ENCODE measurements around the gene MPZL2. TPM values are rescaled to one million over a fixed set of nuclear protein-coding genes. Genes with fewer than 3 reads are reported as not detected.

MPZL2 gene
- total and polyA plus RNA-seq, 9 of the 15 experiments (the other 6 are each of a cell fraction or from before 2014, with no cell fraction given), result 0.09 to 0.28 (median 0.18) TPM; not detected in 2

DNA sequence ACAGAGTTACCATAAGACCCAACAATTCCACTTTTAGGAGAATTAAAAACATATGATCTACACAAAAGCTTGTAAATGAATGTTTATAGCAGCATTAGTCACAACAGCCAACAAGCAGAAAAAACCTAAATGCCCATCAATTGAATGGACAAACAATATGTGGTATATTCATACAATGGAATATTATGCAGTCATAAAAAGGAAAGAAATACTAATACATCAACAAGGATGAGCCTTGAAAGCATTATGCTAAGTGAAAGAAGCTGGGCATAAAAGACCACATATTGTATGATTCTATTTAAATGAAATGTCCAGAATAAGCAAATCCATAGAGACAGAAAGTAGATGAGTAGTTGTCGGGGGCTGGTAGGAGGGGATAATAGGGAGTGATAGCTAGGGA, 5.0 kb downstream of the MPZL2 start:
- FAIRE-seq, result no peak
- no peaks in the 10 kb centered on the region for H3K79me2 ChIP-seq (ENCODE audit: control insufficient read depth, insufficient read depth, low read length)
- intact Hi-C loops (cut with micrococcal nuclease), result loop anchor here (5.0 kb wide), 1 partner anchor 57 kb away; no protein-coding TSS in a partner anchor
- H3K9ac ChIP-seq (ENCODE audit: insufficient read depth in 1 of 2, low read depth in 2 of 2, low read length in 2 of 2), result no peak overlapping the region
- no peak overlapping the region for H3K27ac ChIP-seq (ENCODE audit: extremely low read depth, low read depth, low read length)
- CTCF ChIA-PET (ENCODE audit: low intra/inter-chr PET ratio), result no interaction called here
- H3K36me3 ChIP-seq (ENCODE audit: control insufficient read depth, insufficient read depth, low read length), result no peaks in the 10 kb centered on the region
- 91% methylated on average over 1 of the region's 1 CpG for WGBS (ENCODE audit: insufficient coverage, low coverage, missing lambda C conversion rate)
- peak; percentile 47 for TF ChIP-seq RBM25 (IDR thresholded peaks at IDR 0.05; ENCODE audit: low read depth, low read length, severe bottlenecking)
- TF ChIP-seq, protein P1, sequence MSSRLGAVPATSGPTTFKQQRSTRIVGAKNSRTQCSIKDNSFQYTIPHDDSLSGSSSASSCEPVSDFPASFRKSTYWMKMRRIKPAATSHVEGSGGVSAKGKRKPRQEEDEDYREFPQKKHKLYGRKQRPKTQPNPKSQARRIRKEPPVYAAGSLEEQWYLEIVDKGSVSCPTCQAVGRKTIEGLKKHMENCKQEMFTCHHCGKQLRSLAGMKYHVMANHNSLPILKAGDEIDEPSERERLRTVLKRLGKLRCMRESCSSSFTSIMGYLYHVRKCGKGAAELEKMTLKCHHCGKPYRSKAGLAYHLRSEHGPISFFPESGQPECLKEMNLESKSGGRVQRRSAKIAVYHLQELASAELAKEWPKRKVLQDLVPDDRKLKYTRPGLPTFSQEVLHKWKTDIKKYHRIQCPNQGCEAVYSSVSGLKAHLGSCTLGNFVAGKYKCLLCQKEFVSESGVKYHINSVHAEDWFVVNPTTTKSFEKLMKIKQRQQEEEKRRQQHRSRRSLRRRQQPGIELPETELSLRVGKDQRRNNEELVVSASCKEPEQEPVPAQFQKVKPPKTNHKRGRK (tag; IDR thresholded peaks at IDR 0.05), result no peak
- TF ChIP-seq ZNF146 (CRISPR knock-in tag; IDR thresholded peaks at IDR 0.05; ENCODE audit: unreplicated experiment), result peak; percentile 75
- no peak overlapping the region for H3K4me3 ChIP-seq
- H3K27me3 ChIP-seq (ENCODE audit: control insufficient read depth in 2 of 2, insufficient read depth in 2 of 2, low read length in 2 of 2), result peaks cover 18 to 20% of the 10 kb centered on the region in 2 experiments
- 0 out of 2 replicates have a peak, but pooled peaks cover 2% of the 10 kb centered on the region for H3K9me3 ChIP-seq (replicated peaks; ENCODE audit: control insufficient read depth, insufficient read depth, low read depth, low read length)
- in situ Hi-C loops (cut with MboI), result no loop called here
- H2AFZ ChIP-seq (ENCODE audit: low read depth, low read length), result no peak overlapping the region
- no peaks in the 10 kb centered on the region for H3K9me1 ChIP-seq (ENCODE audit: control insufficient read depth, insufficient read depth, low read length)
- no peaks in the 10 kb centered on the region for H3K4me1 ChIP-seq (replicated peaks in 1 of 2; ENCODE audit: control insufficient read depth in 2 of 2, insufficient read depth in 2 of 2, low read length in 2 of 2)
- no peak for ATAC-seq
- no peak overlapping the region for H3K4me2 ChIP-seq (ENCODE audit: insufficient read depth, low read length)
- POLR2A ChIA-PET, result no interaction called here
- no peaks in the 10 kb centered on the region for H4K20me1 ChIP-seq (replicated peaks; ENCODE audit: control insufficient read depth, insufficient read depth, low read length)
- no peak for DNase-seq (ENCODE audit: extremely low read depth in 1 of 4, low spot score in 3 of 4)
- no TSS peak for BruUV-seq (replicated peaks)

DNA sequence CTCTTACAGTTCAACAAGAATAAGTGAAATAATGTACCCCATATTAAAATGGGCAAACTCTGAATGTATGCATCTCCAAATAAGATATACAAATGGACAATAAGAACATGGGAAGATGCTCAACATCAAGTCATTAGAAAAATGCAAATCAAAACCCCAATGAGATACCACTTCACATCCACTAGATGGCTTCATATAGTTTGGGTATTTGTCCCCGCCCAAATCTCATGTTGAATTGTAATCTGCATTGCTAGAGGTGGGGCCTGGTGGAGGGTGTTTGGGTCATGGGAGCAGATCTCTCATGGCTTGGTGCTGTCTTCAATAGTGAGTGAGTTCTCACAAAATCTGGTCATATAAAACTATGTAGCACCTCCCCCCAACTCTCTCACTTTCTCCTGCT, 5.7 kb downstream of the MPZL2 start:
- BruUV-seq (replicated peaks), result no TSS peak
- POLR2A ChIA-PET, result no interaction called here
- DNase-seq (ENCODE audit: extremely low read depth in 1 of 4, low spot score in 3 of 4), result peak in 1 of 4 experiments; percentile 13
- no peak for TF ChIP-seq HMG20B (CRISPR knock-in tag; IDR thresholded peaks at IDR 0.05)
- no peak for TF ChIP-seq CBX5 (IDR thresholded peaks at IDR 0.05; ENCODE audit: borderline replicate concordance, low read depth)
- no peak for TF ChIP-seq ZFPM2 (CRISPR knock-in tag; IDR thresholded peaks at IDR 0.05)
- TF ChIP-seq, protein P2, sequence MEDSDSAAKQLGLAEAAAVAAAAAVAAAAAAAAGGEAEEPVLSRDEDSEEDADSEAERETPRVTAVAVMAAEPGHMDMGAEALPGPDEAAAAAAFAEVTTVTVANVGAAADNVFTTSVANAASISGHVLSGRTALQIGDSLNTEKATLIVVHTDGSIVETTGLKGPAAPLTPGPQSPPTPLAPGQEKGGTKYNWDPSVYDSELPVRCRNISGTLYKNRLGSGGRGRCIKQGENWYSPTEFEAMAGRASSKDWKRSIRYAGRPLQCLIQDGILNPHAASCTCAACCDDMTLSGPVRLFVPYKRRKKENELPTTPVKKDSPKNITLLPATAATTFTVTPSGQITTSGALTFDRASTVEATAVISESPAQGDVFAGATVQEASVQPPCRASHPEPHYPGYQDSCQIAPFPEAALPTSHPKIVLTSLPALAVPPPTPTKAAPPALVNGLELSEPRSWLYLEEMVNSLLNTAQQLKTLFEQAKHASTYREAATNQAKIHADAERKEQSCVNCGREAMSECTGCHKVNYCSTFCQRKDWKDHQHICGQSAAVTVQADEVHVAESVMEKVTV (CRISPR knock-in tag; IDR thresholded peaks at IDR 0.05), result no peak
- TF ChIP-seq EHMT2 (IDR thresholded peaks at IDR 0.05), result no peak
- no peak for TF ChIP-seq RBM17 (IDR thresholded peaks at IDR 0.05; ENCODE audit: borderline replicate concordance, low read depth, low read length)
- TF ChIP-seq, protein P3, sequence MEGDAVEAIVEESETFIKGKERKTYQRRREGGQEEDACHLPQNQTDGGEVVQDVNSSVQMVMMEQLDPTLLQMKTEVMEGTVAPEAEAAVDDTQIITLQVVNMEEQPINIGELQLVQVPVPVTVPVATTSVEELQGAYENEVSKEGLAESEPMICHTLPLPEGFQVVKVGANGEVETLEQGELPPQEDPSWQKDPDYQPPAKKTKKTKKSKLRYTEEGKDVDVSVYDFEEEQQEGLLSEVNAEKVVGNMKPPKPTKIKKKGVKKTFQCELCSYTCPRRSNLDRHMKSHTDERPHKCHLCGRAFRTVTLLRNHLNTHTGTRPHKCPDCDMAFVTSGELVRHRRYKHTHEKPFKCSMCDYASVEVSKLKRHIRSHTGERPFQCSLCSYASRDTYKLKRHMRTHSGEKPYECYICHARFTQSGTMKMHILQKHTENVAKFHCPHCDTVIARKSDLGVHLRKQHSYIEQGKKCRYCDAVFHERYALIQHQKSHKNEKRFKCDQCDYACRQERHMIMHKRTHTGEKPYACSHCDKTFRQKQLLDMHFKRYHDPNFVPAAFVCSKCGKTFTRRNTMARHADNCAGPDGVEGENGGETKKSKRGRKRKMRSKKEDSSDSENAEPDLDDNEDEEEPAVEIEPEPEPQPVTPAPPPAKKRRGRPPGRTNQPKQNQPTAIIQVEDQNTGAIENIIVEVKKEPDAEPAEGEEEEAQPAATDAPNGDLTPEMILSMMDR (IDR thresholded peaks at IDR 0.05 in 2 of 3, conservative IDR thresholded peaks at IDR 0.05 in 1 of 3; ENCODE audit: insufficient read depth in 2 of 3, low read depth in 1 of 3, low read length in 3 of 3), result peak; percentile 8 to 41 (median 31); a peak in 2 of 6 replicates

More for the DNA sequence above, 5.7 kb downstream of the MPZL2 start:
- no peaks in the 10 kb centered on the region for H3K4me1 ChIP-seq (replicated peaks in 1 of 2; ENCODE audit: control insufficient read depth in 2 of 2, insufficient read depth in 2 of 2, low read length in 2 of 2)
- in situ Hi-C loops (cut with MboI) (no loop called here), intact Hi-C loops (cut with micrococcal nuclease) (loop anchor here (5.0 kb wide), 1 partner anchor 56 kb away; no protein-coding TSS in a partner anchor)
- no peaks in the 10 kb centered on the region for H3K36me3 ChIP-seq (ENCODE audit: control insufficient read depth, insufficient read depth, low read length)
- H2AFZ ChIP-seq (ENCODE audit: low read depth, low read length), result no peak overlapping the region
- 0 out of 2 replicates have a peak, but pooled peaks cover 2% of the 10 kb centered on the region for H3K9me3 ChIP-seq (replicated peaks; ENCODE audit: control insufficient read depth, insufficient read depth, low read depth, low read length)
- H3K27me3 ChIP-seq (ENCODE audit: control insufficient read depth in 2 of 2, insufficient read depth in 2 of 2, low read length in 2 of 2), result peaks cover 11 to 13% of the 10 kb centered on the region in 2 experiments
- WGBS (ENCODE audit: insufficient coverage, low coverage, missing lambda C conversion rate), result 0% methylated on average over 1 of the region's 1 CpG
- H3K27ac ChIP-seq (ENCODE audit: extremely low read depth, low read depth, low read length), result no peak overlapping the region
- no peak; the same call in 1 of the 3 replicates for ATAC-seq
- CTCF ChIA-PET (ENCODE audit: low intra/inter-chr PET ratio), result interaction anchor here (0.6 kb wide), 1 partner anchor 240 kb away, joined by 3 read pairs; no protein-coding TSS in a partner anchor
- no peaks in the 10 kb centered on the region for H3K79me2 ChIP-seq (ENCODE audit: control insufficient read depth, insufficient read depth, low read length)
- H3K4me3 ChIP-seq, result no peak overlapping the region
- no peak overlapping the region for H3K9ac ChIP-seq (ENCODE audit: insufficient read depth in 1 of 2, low read depth in 2 of 2, low read length in 2 of 2)
- no peaks in the 10 kb centered on the region for H3K9me1 ChIP-seq (ENCODE audit: control insufficient read depth, insufficient read depth, low read length)
- H3K4me2 ChIP-seq (ENCODE audit: insufficient read depth, low read length), result no peak overlapping the region
- H4K20me1 ChIP-seq (replicated peaks; ENCODE audit: control insufficient read depth, insufficient read depth, low read length), result no peaks in the 10 kb centered on the region
- FAIRE-seq, result no peak

Measured in K562 (cell line).